Brain microvascular endothelial cell (primary cell): ENCODE measurements around the gene MAN1C1.

ENCODE experiments used
- DNase-seq: peaks from one replicate; pipeline ENCODE4 v3.0.0-alpha.2; 2020
- H3K27ac ChIP-seq: fragments of 250-450 bp; sonication (Bioruptor Pico); 2 replicates; pipeline ENCODE4 v1.5.1; 2020; ENCODE audit warnings: mild to moderate bottlenecking, moderate library complexity
- H3K27me3 ChIP-seq: fragments of 250-450 bp; sonication (Bioruptor Pico); replicated peaks from 2 replicates; pipeline ENCODE4 v1.5.1; 2020; ENCODE audit warnings: mild to moderate bottlenecking
- H3K36me3 ChIP-seq: fragments of 250-450 bp; sonication (Bioruptor Pico); replicated peaks from 2 replicates; pipeline ENCODE4 v1.5.1; 2020; ENCODE audit warnings: mild to moderate bottlenecking
- H3K4me3 ChIP-seq: 2 replicates; pipeline ENCODE4 v1.5.1; 2011; ENCODE audit warnings: low read depth, mild to moderate bottlenecking, control low read depth, low read length, moderate library complexity
- in situ Hi-C: cut with HindIII; loops from 2 replicates; pipeline ENCODE4 v1.10.0; 2017; ENCODE audit warnings: low sequenced_read_pairs, low pct_ligation_motif_present
- TF ChIP-seq, protein P1 (sequence below): IDR thresholded peaks from 2 replicates; pipeline ENCODE4 v1.5.1; 2011; ENCODE audit warnings: low read depth, mild to moderate bottlenecking, moderate library complexity, low read length, control low read depth, inconsistent platforms; ENCODE audit errors: missing control alignments

The MAN1C1 gene

DNA sequence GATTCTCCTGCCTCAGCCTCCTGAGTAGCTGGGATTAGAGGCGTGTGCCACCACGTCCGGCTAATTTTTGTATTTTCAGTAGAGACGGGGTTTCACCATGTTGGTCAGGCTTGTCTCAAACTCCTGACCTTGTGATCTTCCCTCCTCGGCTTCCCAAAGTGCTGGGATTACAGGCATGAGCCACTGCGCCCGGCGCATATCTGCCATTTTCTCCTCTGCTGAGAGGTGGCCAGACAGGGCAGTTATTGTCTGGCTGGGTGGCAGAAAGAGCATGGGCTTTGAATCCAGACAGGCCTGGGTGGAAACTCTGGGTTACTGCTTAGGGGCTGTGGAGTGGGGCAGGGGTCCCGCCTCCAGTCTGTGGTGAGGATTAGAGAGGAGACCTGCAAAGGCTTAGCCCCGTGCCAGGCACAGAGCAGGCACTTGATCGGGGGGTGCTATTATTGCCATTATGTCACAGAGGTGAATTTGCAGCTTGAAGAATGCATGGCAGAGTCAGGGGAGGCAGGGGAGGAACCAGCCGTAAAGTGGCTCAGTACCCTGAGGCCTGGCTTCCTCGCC, 73.9 kb downstream of the MAN1C1 start:
- in situ Hi-C loops, result no loop called here
- Histone ChIP-seq H3K27me3 (peaks cover 2% of the 10 kb centered on the region), H3K4me3 (no peak overlapping the region), H3K27ac (no peak overlapping the region), H3K36me3 (no peaks in the 10 kb centered on the region)
- TF ChIP-seq, protein P1, sequence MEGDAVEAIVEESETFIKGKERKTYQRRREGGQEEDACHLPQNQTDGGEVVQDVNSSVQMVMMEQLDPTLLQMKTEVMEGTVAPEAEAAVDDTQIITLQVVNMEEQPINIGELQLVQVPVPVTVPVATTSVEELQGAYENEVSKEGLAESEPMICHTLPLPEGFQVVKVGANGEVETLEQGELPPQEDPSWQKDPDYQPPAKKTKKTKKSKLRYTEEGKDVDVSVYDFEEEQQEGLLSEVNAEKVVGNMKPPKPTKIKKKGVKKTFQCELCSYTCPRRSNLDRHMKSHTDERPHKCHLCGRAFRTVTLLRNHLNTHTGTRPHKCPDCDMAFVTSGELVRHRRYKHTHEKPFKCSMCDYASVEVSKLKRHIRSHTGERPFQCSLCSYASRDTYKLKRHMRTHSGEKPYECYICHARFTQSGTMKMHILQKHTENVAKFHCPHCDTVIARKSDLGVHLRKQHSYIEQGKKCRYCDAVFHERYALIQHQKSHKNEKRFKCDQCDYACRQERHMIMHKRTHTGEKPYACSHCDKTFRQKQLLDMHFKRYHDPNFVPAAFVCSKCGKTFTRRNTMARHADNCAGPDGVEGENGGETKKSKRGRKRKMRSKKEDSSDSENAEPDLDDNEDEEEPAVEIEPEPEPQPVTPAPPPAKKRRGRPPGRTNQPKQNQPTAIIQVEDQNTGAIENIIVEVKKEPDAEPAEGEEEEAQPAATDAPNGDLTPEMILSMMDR, result no peak
- DNase-seq, result no peak

DNA sequence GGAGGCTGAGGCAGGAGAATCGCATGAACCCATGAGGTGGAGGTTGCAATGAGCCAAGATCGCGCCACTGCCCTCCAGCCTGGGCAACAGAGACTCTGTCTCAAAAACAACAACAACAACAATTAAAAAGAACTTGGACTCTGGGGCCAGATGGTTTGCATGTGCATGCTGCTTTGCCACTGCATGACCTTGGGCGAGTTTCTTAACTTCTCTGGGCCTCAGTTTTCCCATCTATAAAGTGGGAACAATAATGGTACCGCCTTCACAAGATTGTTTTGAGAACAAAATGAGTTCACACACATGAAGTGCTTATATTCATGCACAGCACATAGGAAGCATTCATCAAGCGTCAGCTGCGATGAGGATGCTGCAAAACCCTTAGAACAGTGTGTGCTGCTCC, 74.6 kb downstream of the MAN1C1 start:
- Histone ChIP-seq H3K36me3 (no peaks in the 10 kb centered on the region), H3K27ac (no peak overlapping the region), H3K4me3 (no peak overlapping the region), H3K27me3 (peaks cover 2% of the 10 kb centered on the region)
- TF ChIP-seq, protein P1, result no peak
- in situ Hi-C loops, result no loop called here
- no peak for DNase-seq

DNA sequence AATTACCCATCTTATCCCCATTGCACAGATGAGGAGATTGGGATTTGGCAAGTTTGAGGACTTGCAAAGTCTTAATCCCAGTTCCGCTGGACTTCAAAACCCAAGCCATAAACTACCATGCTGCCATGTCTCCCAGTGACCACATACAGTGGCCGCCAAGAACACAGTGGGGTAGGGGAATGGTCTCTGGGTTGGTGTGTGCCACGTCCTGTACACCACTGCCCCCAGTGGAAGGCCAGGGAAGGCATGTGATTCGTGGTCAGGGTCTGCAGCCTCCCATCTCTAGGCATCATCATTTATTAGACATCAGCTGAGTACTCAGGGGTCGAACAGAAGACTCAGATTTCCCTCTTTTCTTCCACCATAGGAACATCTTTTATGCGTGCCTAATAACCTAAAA, 76.0 kb downstream of the MAN1C1 start:
- H3K4me3 ChIP-seq, result no peak overlapping the region
- H3K27ac ChIP-seq, result no peak overlapping the region
- H3K27me3 ChIP-seq, result peaks cover 1% of the 10 kb centered on the region
- TF ChIP-seq, protein P1, result peak; percentile 75
- no peak for DNase-seq
- no peaks in the 10 kb centered on the region for H3K36me3 ChIP-seq
- in situ Hi-C loops, result no loop called here

DNA sequence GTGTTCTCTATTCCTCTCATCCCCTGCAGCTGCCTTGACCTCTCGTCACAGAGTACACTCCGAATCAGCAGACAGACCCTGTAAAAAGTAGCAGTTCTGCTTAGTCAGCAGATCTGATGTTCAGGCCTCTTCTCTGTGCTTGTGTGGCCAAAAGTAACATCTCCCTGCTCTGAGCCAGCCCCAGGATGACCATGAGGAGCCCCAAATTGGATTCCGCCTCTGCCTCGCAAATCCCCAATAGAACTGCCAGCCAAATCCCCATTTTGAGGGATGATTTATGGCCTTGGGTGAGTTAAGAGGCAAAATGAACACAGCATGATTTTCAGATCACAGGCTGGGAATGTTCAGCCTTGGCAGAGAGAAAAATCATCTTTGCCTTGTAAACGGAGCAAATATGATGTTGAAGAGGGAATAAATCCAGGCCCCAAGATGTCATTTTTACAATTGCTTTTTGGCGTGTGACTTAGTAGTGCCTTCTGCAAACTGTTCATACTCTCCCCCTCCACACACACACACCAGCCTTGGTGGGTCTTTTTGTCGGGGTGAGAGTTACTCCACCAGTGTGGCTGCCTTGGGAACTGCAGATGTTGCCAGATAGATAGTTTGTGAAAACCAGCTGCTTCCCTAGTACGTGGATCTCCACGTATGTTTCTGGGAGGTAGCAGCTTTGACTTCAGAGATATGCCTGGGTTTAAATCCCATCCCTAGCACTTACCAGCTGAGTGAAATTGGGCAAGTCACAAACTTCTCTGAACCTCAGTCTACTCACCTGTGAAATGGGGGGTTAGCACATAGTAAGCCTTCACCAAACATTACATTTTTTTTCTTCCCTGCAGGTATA, 77.8 kb downstream of the MAN1C1 start:
- TF ChIP-seq, protein P1, result peak; percentile 43

DNA sequence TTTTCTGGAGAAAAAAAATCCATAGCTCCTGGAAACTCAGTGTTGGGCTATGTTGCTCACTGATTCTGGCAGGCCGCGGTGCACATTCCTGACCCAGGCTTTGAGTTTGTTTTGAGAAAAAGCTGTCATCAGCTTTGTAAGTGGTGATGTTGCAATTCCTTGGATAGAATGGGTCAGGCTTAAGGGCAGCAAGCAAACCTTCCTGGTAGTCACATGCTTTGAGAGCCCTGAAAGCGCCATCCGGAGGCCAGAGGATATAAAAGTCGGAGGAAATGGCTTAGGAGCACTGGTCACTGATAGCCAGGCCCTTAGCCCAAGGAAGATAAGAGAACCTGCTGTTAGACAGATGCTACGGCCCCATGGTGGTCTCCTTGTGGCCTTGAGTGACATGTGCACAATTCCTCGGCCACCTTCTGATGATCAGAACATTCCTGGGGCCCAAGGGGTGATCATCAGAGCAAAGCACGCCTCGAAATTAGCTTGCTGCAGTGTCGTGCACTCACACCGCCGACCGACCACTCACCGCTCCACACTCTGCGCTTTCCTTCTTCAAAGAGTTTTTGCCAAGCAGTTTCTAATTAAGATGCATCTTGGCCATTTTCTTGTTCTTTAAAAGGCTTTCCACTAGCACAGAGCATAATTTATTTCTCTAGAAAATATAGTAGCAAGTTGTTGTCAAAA, 78.6 kb downstream of the MAN1C1 start:
- in situ Hi-C loops, result no loop called here
- H3K4me3 ChIP-seq, result no peak overlapping the region
- no peaks in the 10 kb centered on the region for H3K27me3 ChIP-seq
- no peaks in the 10 kb centered on the region for H3K36me3 ChIP-seq
- DNase-seq, result peak; percentile 97
- TF ChIP-seq, protein P1, result peak; percentile 58
- H3K27ac ChIP-seq, result peak overlapping the region; percentile 88

More for the DNA sequence above, 77.8 kb downstream of the MAN1C1 start:
- H3K27ac ChIP-seq, result peak overlapping the region; percentile 88
- in situ Hi-C loops, result no loop called here
- no peaks in the 10 kb centered on the region for H3K27me3 ChIP-seq
- no peak for DNase-seq
- H3K4me3 ChIP-seq, result no peak overlapping the region
- H3K36me3 ChIP-seq, result no peaks in the 10 kb centered on the region
